HEK293T (cell line): ENCODE measurements around the gene RAB11FIP4.

ENCODE experiments used
- CTCF ChIA-PET: fragments of 350-600 bp; formaldehyde crosslinking; extraction: SDS; loops from one replicate; lab custom pipeline; 2021; ENCODE audit warnings: antibody characterized with exemption, inconsistent platforms; lab: Yijun Ruan, JAX
- POLR2A ChIA-PET: fragments of 350-600 bp; formaldehyde crosslinking; extraction: SDS; loops from one replicate; lab custom pipeline; 2020; ENCODE audit warnings: antibody characterized with exemption, inconsistent platforms; lab: Yijun Ruan, JAX
- DNase-seq: peaks from one replicate; pipeline ENCODE4 v3.0.0; 2012; ENCODE audit warnings: mixed read lengths; ENCODE audit errors: extremely low spot score
- ARNT ChIP-seq: fragments of 450-650 bp; IDR thresholded peaks from 2 replicates; pipeline ENCODE4 v1.6.1; 2017; ENCODE audit warnings: mild to moderate bottlenecking
- BHLHE40 ChIP-seq: fragments of 450-650 bp; IDR thresholded peaks from 2 replicates; pipeline ENCODE4 v1.6.1; 2016; ENCODE audit warnings: mild to moderate bottlenecking, moderate library complexity, borderline replicate concordance
- CTBP1 ChIP-seq: fragments of 450-650 bp; IDR thresholded peaks from 2 replicates; pipeline ENCODE4 v1.6.1; 2016; ENCODE audit warnings: borderline replicate concordance
- ELF4 ChIP-seq: fragments of 450-650 bp; IDR thresholded peaks from 2 replicates; pipeline ENCODE4 v1.6.1; 2017; ENCODE audit warnings: antibody characterized with exemption
- FOXA1 ChIP-seq: fragments of 450-650 bp; IDR thresholded peaks from 2 replicates; pipeline ENCODE4 v1.6.1; 2016; ENCODE audit warnings: mild to moderate bottlenecking
- FOXK2 ChIP-seq: fragments of 450-650 bp; IDR thresholded peaks from 2 replicates; pipeline ENCODE4 v1.6.1; 2016; ENCODE audit warnings: mild to moderate bottlenecking
- FOXM1 ChIP-seq: fragments of 450-650 bp; IDR thresholded peaks from 2 replicates; pipeline ENCODE4 v1.6.1; 2017; ENCODE audit warnings: mild to moderate bottlenecking, borderline replicate concordance
- HDGF ChIP-seq: fragments of 450-650 bp; IDR thresholded peaks from 2 replicates; pipeline ENCODE4 v1.6.1; 2017; ENCODE audit warnings: antibody characterized with exemption, borderline replicate concordance
- L3MBTL2 ChIP-seq: fragments of 450-650 bp; conservative IDR thresholded peaks from 2 replicates; pipeline ENCODE4 v1.6.1; 2016; ENCODE audit warnings: mild to moderate bottlenecking
- LEF1 ChIP-seq: fragments of 450-650 bp; IDR thresholded peaks from 2 replicates; pipeline ENCODE4 v1.6.1; 2017; ENCODE audit warnings: mild to moderate bottlenecking, borderline replicate concordance
- NFRKB ChIP-seq: fragments of 450-650 bp; IDR thresholded peaks from 2 replicates; pipeline ENCODE4 v1.6.1; 2016; ENCODE audit warnings: mild to moderate bottlenecking, moderate library complexity
- SP1 ChIP-seq: fragments of 450-650 bp; IDR thresholded peaks from 2 replicates; pipeline ENCODE4 v1.6.1; 2017
- SUZ12 ChIP-seq: fragments of 450-650 bp; IDR thresholded peaks from 2 replicates; pipeline ENCODE4 v1.6.1; 2016; ENCODE audit warnings: mild to moderate bottlenecking
- TARDBP ChIP-seq: fragments of 450-650 bp; IDR thresholded peaks from 2 replicates; pipeline ENCODE4 v1.6.1; 2016
- ZNF384 ChIP-seq: fragments of 450-650 bp; IDR thresholded peaks from 2 replicates; pipeline ENCODE4 v1.6.1; 2016
- TF ChIP-seq, protein P1 (sequence below): fragments of 450-650 bp; IDR thresholded peaks from 2 replicates; pipeline ENCODE4 v1.6.1; 2016

Gene RAB11FIP4

DNA sequence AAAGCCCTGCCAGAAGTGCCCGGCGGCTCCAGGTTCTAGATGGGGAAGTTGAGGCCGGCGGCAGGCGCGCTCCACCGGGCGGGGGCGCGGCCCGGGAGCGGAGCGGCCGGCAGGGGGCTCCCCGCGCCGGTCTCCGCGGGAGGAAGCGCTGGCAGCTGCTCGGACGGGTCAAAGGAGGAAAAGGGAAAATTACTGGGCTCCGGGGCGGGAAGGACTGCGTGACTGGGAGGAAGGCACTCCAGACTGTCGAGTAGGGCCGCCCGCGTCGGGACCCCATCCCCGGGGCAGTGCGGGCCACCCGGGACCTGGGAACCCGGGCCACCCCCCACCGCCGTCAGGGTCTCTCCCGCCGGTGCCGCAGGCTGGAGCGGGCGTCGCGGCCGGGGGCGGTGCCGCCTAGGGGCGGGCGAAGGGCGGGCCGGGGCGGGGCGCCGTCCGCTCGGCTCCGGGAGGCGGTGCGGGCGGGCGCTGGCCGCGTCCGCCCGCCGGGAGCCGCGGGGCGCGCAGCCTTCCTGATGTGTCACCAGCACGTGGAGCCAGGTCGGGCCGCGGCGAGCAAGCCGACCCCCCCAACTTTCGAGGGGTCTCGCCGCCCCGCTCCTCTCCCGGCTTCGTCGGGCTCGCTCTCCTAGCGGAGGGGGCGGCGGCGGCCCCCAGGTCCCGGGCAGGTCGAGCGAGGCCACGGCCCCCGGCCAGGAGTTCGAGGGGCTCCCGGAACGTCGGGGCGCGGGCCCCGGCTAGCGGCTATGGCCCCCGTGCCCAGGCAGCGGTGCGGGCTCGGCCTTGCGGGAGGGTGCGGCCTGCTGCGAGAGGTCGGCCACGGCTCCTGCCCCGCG is 167.5 kb downstream of the RAB11FIP4 start:
- CTCF ChIA-PET: interaction anchor here (1.2 to 2.7 kb wide), 2 partner anchors 13 to 284 kb away, joined by 3 to 12 read pairs; no protein-coding TSS in a partner anchor
- POLR2A ChIA-PET: interaction anchor here (0.9 kb wide), 1 partner anchor 343 kb away, joined by 3 read pairs; the partner anchor contains the start of gene UTP6

DNA sequence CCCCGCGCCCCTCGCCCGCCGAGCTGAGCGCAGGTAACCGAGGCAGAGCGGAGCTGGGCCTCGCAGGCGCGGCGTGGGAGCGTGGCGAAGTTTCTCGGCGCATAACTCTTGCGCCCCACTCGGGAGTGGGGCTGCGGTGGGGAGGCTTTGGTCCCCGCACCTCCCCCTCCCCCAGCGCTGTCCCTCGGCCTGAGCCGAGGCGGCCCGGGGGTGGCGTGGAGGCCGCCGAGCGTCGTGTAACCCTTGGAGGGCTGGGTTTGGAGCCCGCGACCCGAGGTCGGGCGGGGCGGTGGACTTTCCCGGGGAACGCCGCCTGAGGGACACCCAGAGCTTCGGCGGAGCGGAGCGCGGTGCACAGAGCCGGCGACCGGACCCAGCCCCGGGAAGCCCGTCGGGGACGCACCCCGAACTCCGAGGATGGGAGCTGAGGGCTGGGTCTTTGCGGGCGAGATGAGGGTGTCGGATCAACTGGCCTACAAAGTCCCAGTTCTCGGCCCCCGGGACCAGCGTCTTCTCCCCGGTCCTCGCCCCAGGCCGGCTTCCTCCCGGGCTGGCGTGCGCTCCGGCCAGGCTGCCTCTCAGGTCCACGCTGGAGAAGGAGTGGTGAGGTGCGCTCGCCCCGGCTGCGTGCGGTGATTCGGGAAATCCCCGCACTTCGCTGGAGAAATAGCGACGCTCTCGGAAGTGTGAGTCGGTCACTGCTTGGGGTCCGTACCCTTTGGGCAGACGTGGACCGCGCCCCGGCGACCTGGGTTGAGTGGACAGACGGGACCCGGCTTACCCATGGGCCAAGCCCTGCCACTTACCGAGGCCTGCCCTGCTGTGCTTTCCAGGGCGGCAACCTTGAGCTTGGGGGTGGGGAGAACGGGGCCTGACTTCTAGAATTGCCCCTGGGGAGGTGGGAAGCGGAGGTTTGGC is 168.4 kb downstream of the RAB11FIP4 start:
- no peak for TF ChIP-seq NFRKB
- no peak for TF ChIP-seq HDGF
- TF ChIP-seq FOXM1: no peak
- no peak for TF ChIP-seq CTBP1
- TF ChIP-seq SUZ12: no peak
- no peak for TF ChIP-seq ELF4
- no peak for TF ChIP-seq L3MBTL2
- TF ChIP-seq, protein P1, sequence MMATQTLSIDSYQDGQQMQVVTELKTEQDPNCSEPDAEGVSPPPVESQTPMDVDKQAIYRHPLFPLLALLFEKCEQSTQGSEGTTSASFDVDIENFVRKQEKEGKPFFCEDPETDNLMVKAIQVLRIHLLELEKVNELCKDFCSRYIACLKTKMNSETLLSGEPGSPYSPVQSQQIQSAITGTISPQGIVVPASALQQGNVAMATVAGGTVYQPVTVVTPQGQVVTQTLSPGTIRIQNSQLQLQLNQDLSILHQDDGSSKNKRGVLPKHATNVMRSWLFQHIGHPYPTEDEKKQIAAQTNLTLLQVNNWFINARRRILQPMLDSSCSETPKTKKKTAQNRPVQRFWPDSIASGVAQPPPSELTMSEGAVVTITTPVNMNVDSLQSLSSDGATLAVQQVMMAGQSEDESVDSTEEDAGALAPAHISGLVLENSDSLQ: no peak
- no peak for TF ChIP-seq TARDBP
- TF ChIP-seq BHLHE40: no peak
- TF ChIP-seq SP1: no peak
- TF ChIP-seq LEF1: no peak
- no peak for TF ChIP-seq ARNT
- TF ChIP-seq FOXA1: no peak
- TF ChIP-seq ZNF384: no peak
- TF ChIP-seq FOXK2: no peak
- no peak for DNase-seq
- ChIA-PET POLR2A (interaction anchor here (1.4 kb wide), 2 partner anchors 10 to 341 kb away, joined by 3 read pairs; no protein-coding TSS in a partner anchor), CTCF (interaction anchor here (2.7 kb wide), 1 partner anchor 283 kb away, joined by 12 read pairs; no protein-coding TSS in a partner anchor)

More for the DNA sequence above, 167.5 kb downstream of the RAB11FIP4 start:
- TF ChIP-seq BHLHE40: no peak
- peak; percentile 88 for TF ChIP-seq L3MBTL2
- peak; percentile 70 for DNase-seq

DNA sequence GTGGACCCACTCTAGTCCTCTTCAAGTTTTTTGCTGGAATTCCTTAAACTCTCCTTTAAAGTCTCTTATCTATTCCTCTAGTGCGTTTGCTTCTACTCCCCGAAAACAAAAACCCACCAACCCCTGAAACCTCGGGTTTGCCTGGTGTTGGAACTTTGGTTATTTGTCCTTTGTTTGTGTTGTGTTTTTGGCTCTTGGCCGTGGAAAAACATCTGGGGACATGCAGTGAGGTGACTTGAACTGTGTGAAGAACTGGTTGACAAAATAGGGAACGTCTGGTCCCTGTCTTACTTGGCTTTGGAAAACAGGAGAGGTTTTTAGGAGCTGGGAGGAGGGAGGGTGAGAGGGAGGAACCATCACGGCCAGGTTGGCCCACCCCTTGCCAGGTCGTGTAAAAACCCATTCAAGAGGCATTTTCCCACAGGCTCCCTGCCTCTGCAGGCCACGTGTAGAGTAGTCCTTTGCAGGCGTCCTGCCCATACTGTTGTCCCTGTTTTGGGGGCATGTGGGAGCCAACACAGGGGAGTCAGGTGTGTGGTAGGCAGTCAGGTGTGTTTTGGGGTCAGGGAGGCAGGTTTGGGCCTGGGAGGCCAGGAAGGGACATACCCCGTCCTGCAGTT is 169.3 kb downstream of the RAB11FIP4 start:
- no peak for DNase-seq
- CTCF ChIA-PET: interaction anchor here (1.8 kb wide), 1 partner anchor 281 kb away, joined by 7 read pairs; no protein-coding TSS in a partner anchor
- POLR2A ChIA-PET: interaction anchor here (1.2 to 1.4 kb wide), 3 partner anchors 11 to 340 kb away, joined by 3 to 4 read pairs (median 3); no protein-coding TSS in a partner anchor
- 0 out of 2 replicates have a peak, but pooled peaks have one; percentile 23 for TF ChIP-seq L3MBTL2
- TF ChIP-seq BHLHE40: no peak

DNA sequence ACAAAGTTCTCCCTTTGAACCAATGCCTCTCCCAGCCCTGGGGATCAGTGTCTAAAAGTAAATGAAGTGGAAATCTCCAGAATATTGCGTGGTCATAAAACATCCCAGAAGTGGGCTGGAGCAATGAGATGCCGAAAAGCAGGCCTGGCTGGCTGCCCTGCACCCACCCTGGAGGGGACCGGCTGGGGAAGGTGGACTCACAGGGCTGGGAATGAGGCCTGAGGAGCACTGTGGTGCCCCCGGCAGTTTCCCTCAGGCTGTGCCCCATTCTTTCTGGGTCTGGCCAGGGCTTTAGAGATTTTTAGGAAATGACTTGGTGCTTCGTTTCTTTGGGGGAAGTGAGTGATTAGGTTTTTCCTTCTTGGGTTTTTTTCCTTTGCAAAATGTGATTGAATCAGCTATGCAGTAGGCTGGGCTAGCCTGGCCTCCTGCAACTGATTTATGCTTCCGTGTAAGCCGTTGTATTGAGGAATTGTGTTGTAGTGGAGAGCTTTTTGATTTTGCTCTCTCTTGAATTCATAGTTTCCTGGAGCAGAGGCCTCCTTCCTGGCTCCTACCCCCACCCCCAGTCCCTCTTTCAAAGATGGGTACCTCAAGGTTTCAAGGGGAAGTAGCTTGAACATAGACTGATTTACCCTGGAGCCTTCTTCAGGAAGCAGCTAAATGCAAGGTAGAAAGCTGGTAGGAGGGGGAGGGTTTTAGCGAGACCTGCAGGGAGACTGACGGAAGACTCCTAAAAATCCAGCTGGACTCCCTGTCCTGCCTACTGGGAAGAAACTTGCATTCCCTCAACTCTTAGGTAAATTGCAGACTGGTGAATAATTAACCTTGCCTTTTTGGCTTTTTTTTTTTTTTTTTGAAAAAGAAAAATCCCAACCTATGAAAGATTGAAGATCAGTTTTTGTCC is 170.2 kb downstream of the RAB11FIP4 start:
- no peak for TF ChIP-seq ELF4
- TF ChIP-seq TARDBP: no peak
- TF ChIP-seq FOXK2: no peak
- no peak for TF ChIP-seq FOXM1
- TF ChIP-seq, protein P1: no peak
- no peak for TF ChIP-seq HDGF
- TF ChIP-seq LEF1: no peak
- no peak for TF ChIP-seq BHLHE40
- no peak for TF ChIP-seq FOXA1
- TF ChIP-seq SP1: no peak
- no peak for TF ChIP-seq CTBP1
- TF ChIP-seq SUZ12: no peak
- TF ChIP-seq L3MBTL2: no peak
- TF ChIP-seq ARNT: no peak
- TF ChIP-seq ZNF384: no peak
- no peak for DNase-seq
- ChIA-PET POLR2A (interaction anchor here (0.7 to 1.4 kb wide), 4 partner anchors 12 to 339 kb away, joined by 3 to 4 read pairs (median 3); partner anchors contain the start of gene COPRS), CTCF (interaction anchor here (1.8 kb wide), 1 partner anchor 280 kb away, joined by 7 read pairs; no protein-coding TSS in a partner anchor)

DNA sequence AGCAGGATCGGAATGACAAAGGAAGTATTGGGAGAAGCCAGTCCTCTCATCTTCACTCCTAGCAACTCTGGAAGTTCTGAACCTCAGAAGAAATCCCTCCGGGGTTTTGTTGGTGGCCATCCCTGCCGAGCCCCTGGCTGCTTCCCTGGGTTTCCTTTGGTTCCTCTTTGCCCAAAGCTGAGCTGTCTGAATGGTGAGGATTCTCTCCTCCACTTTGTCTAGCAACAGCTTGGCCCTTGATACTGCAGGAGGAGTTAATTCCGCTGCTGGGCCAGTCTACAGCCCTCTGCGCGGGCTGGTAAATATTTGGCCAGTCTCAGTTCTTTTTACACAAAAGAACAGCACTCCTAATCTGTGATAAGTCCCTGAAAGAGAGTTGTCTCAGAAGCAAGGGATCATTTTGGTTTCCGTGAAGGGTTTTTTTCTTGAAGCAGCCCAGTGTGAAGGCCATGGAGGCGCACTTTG is 170.9 kb downstream of the RAB11FIP4 start:
- ChIA-PET CTCF (interaction anchor here (1.8 kb wide), 1 partner anchor 280 kb away, joined by 7 read pairs; no protein-coding TSS in a partner anchor), POLR2A (no interaction called here)
- TF ChIP-seq TARDBP (no peak), ZNF384 (no peak), FOXA1 (no peak), HDGF (no peak), NFRKB (no peak), FOXM1 (no peak), BHLHE40 (no peak), SP1 (no peak), ARNT (no peak), CTBP1 (no peak), FOXK2 (no peak), ELF4 (no peak), LEF1 (no peak), SUZ12 (no peak), L3MBTL2 (no peak)
- TF ChIP-seq, protein P1: no peak
- DNase-seq: no peak
